Measurements from ENCODE around the gene FLT4.

The FLT4 gene

DNA sequence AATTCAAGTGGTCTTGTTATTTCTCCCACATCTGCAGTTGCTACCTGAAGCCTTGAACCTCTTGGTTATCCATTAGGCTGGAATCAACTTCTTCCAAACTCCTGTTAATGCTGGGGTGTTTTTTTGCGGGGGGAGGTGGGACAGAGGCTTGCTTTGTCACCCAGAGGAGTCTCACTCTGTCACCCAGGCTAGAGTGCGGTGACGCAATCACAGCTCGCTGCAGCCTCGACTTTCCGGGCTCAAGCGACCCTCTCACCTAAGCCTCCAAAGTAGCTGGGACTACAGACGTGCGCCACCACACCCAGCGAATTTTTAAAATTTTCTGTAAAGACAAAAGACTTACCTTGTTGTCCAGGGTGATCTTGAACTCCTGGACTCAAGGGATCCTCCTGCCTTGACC is 62.5 kb downstream of the FLT4 start:
- no peak for DNase-seq

DNA sequence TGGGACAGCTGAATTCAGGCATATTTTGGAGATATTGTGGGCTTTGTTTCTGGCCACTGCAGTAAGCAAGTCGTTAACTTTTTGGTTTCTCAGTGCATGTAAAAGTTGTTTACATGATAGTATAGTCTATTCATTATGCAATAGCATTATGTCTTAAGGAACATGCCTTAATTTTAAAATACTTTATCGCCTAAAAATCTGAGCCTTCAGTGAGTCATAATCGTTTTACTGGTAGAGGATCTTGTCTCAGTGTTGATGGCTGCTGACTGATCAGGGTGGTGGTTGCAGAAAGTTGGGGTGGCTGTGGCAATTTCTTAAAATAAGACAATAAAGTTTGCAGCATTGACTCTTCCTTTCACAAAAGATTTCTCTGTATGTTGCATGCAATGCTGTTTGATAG is 63.2 kb downstream of the FLT4 start:
- DNase-seq = no peak

DNA sequence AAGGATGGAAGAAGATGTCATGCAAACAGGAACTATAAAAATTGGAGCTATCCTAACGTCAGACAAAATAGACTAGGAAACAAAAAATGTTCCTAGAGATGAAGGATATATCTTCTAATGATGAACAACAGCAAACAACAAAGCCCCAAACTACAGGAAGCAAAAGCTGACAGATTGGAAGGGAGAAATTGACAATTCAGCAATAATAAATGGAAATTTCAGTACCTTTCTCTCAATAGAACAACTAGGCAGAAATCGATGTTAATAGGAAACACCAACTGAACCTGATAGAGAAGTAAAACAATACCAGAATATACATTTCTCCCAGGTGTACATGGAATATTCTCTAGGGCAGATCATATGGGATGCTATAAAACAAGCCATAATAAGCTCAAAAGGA is 65.7 kb downstream of the FLT4 start:
- DNase-seq = no peak

DNA sequence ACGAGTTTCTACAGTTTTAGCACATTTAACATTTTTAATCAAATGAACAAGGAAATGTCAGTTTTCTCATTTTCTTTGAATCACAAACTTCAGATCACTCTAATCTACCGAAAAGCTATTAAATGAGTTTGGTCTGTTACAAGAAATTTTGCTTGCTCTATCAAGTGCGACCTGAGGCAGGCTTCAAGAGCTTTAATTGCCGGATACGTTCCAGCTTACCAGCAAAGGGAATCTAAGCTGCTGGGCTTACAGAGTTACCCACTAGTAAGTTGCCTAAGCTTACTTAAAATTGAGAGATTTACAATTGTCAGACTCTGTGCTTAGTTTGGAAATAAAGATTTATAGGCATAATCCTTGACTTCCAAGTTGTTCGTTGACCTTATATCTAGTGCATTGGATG is 68.7 kb downstream of the FLT4 start:
- DNase-seq = no peak

DNA sequence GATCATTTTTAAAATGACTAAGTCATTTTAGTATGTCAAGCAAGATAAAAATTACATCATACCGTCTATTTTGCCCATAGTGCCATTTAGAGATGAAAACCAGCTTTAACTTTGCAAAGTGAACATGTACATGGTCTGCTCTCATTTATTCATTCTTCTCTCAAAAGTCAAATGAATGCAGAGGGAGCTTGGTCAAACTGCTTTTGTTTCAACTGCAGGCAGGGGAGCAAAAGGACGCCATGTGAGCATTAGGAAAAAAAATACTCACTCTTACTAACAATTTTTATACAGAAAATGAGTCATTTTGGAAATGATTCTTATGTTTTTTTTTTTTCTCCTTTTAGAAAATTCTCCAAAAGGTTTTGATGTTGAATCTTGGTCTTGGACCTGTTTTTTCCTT is 73.8 kb downstream of the FLT4 start:
- no peak for DNase-seq

DNA sequence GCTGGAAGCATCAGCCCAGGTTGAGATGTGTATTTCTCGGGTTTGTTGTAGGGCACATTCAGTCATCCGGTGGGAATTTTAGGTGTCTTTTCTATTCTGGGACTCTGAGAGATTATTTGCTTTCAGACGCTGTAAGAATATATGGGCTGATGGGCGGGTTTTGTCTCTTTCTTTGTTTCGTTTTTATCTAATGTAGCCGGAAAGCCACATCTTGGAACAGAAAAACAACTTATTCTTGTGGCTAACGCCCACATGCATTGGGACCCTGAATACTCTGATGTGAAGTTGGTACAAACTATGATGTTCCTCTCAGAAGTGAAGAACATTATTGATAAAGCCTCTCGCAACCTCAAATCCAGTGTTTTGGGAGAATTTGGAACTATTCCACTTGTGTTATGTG is 80.5 kb downstream of the FLT4 start:
- no peak for DNase-seq

DNA sequence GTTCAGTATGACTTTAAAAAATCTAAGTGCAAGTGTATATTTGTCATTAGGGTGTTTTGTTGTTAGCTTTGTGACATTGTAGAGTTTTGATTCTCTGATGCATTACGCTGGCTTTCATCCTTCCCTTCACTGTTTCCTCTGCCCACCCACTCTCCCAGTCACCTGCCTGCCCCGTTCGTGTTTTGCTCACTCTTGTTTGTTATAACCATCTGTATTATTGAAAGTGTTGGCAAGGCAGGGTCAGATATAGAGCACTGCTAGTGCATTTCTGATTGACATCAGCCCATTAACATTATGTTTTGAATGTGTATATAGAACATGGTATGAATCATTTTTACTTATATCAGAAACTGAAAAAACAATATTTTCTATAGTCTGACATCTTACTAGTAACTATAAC is 85.4 kb downstream of the FLT4 start:
- no peak for DNase-seq

DNA sequence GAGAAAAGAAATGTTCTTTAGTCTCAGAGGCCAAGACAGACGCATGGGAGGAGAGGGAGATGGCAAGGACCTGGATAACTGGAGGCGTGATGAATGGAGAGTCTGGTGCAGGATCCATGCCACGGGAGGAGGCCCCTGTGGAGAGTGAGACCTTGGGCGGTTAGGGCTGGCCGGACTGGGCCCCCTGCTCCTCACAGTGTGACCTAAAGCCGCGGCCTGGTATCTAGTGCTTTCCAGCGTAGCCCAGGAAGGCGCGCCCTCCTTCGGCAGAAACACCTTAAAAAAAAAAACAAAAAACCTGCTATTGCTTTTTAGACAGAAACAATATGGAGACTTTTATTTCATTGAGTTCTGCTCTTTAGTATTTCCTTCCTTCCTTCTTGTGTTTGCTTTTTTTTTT is 91.2 kb downstream of the FLT4 start:
- no peak for DNase-seq

DNA sequence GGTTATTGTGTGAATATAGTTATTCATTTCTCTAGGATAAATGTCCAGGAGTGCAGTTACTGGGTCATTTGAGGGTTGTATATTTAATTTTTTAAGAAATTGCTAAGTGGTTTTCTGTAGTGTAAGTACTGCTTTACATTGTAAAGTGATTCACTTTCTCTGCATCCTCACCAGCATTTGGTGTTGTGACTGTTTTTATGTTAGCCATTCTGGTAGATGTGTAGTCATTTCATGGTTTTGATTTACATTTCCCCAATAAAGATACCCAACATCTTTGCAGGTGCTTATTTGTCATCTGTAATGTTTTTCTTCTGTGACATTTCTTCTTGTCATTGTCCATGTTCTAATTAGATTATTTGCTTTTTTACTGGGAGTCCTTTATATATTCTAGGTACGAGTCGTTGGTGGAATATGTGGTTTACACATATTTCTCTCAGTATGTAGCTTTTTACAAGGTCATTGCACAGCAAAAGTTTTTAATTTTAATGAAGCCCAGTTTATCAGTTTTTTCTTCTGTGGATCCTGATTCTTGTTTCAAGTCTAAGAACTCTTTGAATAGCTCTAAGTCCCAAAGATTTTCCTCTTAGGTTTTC is 92.1 kb downstream of the FLT4 start:
- no peak for DNase-seq

DNA sequence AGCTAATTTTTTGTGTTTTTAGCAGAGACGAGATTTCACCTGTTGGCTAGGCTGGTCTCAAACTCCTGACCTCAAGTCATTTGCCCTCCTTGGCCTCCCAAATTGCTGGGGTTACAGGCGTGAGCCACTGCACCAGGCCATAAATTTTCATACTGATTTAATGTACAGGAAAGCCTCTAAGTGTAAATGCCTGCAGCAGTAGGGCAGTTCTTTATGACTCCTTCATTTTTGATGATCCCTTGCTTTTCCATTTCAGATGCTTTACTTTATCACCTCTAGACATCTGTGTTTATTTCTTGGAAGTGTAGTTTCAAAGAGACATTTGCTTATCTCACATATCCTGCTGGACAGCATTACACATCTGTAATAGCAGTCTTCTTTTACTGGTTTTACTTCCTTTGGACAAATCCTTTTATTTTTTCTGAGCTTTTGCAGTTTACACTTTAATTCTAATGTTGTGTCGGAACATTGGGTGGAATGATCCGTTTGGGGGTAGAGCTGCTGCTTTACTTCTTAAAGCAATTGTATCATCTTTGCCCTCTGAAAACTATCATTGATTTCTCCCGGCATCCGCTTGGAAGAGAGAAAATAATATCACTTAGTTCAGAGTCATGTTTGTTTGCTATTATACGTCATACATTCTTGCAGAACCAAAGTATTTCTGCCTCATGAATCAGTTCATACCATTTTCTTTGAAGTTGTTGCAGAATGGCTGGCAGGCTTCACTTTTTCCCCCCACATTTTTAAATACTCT is 94.1 kb downstream of the FLT4 start:
- no peak for DNase-seq

DNA sequence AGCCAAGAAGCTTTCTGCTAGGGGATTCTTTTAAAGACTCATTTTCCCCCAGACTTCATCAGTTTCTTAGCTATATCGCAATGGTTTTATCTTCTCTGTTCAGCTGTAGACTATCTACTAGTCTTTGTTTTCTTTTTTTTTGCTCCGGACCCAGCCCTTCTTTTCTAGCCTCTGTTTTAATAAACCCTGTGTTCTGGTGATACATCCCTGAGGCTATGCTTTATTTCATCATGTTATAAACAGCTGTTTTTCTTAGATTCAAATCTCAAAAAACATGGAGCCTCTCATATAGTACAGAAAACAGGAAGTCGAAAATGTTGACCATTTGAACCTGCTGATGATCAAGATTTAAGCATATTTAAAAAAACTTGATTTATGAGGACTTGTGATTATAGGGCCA is 95.9 kb downstream of the FLT4 start:
- DNase-seq = no peak

All from NCI-H2029 treated with DMSO at 0.1 percent for 48 hours (cell line).